Astrocyte (in vitro differentiated cells and primary cell): ENCODE results near the gene RIBC2. TPM values are rescaled to one million over a fixed set of nuclear protein-coding genes. Genes with fewer than 3 reads are reported as not detected.

Experiments
- DNase-seq: peaks from one replicate; pipeline ENCODE4 v3.0.0-alpha.2; 2010; ENCODE audit warnings: low read depth
- FAIRE-seq: peaks from 2 replicates; lab custom pipeline; 2011; peaks lifted over from hg19 to GRCh38; lab: Jason Lieb, UNC
- H2AFZ ChIP-seq: 2 replicates; pipeline ENCODE4 v1.6.0; 2012; ENCODE audit warnings: low read depth, low read length, inconsistent platforms
- H3K27ac ChIP-seq: 2 replicates; pipeline ENCODE4 v1.5.1; 2011; ENCODE audit warnings: low read depth, low read length, inconsistent platforms
- H3K27me3 ChIP-seq: 2 replicates; pipeline ENCODE4 v1.6.0; 2011; ENCODE audit warnings: low read length, inconsistent platforms; ENCODE audit not compliant: insufficient read depth
- H3K36me3 ChIP-seq: 2 replicates; pipeline ENCODE4 v1.5.1; 2011; ENCODE audit warnings: low read length, inconsistent platforms; ENCODE audit not compliant: insufficient read depth
- H3K4me1 ChIP-seq: 2 replicates; pipeline ENCODE4 v1.5.1; 2011; ENCODE audit warnings: low read length, inconsistent platforms; ENCODE audit not compliant: insufficient read depth
- H3K4me2 ChIP-seq: 2 replicates; pipeline ENCODE4 v1.6.0; 2012; ENCODE audit warnings: low read length, inconsistent platforms
- H3K4me3 ChIP-seq: 2 replicates; pipeline ENCODE4 v1.5.1; 2011; ENCODE audit warnings: low read depth, mild to moderate bottlenecking, low read length, inconsistent platforms; ENCODE audit not compliant: insufficient read depth
- H3K79me2 ChIP-seq: 2 replicates; pipeline ENCODE4 v1.6.0; 2012; ENCODE audit warnings: mild to moderate bottlenecking, low read length, inconsistent platforms; ENCODE audit not compliant: insufficient read depth
- H3K9ac ChIP-seq: 2 replicates; pipeline ENCODE4 v1.6.0; 2012; ENCODE audit warnings: mild to moderate bottlenecking, low read length, inconsistent platforms
- H3K9me3 ChIP-seq: 2 replicates; pipeline ENCODE4 v1.5.1; 2012; ENCODE audit warnings: low read depth, mild to moderate bottlenecking, low read length, inconsistent platforms; ENCODE audit not compliant: insufficient read depth
- H4K20me1 ChIP-seq: 2 replicates; pipeline ENCODE4 v1.6.0; 2012; ENCODE audit warnings: low read length, inconsistent platforms; ENCODE audit not compliant: insufficient read depth
- H3K27ac Mint-ChIP-seq: one replicate; pipeline ENCODE4 v1.8.0; 2021; ENCODE audit warnings: mild to moderate bottlenecking, mixed read lengths; ENCODE audit not compliant: unreplicated experiment
- H3K27me3 Mint-ChIP-seq: one replicate; pipeline ENCODE4 v1.8.0; 2021; ENCODE audit warnings: low read depth, mixed read lengths; ENCODE audit not compliant: unreplicated experiment
- H3K36me3 Mint-ChIP-seq: one replicate; pipeline ENCODE4 v1.8.0; 2021; ENCODE audit warnings: low read depth, mixed read lengths; ENCODE audit not compliant: unreplicated experiment
- H3K4me1 Mint-ChIP-seq: one replicate; pipeline ENCODE4 v1.8.0; 2021; ENCODE audit warnings: low read depth, mixed read lengths; ENCODE audit not compliant: unreplicated experiment
- H3K4me3 Mint-ChIP-seq: one replicate; pipeline ENCODE4 v1.8.0; 2021; ENCODE audit warnings: mild to moderate bottlenecking, moderate library complexity, mixed read lengths; ENCODE audit not compliant: unreplicated experiment
- H3K9me3 Mint-ChIP-seq: one replicate; pipeline ENCODE4 v1.8.0; 2021; ENCODE audit warnings: mild to moderate bottlenecking, mixed read lengths; ENCODE audit not compliant: unreplicated experiment
- CTCF ChIP-seq: IDR thresholded peaks from 2 replicates; pipeline ENCODE4 v1.5.1; 2011; ENCODE audit warnings: low read depth, mild to moderate bottlenecking, inconsistent platforms, low read length, moderate library complexity; ENCODE audit not compliant: insufficient read depth
- EZH2 ChIP-seq: IDR thresholded peaks from 2 replicates; pipeline ENCODE4 v1.6.1; 2012; ENCODE audit warnings: mild to moderate bottlenecking, low read length, inconsistent platforms; ENCODE audit not compliant: insufficient read depth
- total RNA-seq: library from RNA; stranded (reverse); gene quantifications from 2 replicates; pipeline ENCODE4 v1.2.1, GENCODE V29; 2021

The RIBC2 gene
- total RNA-seq, 1 donor from 2014 or later: not detected

DNA sequence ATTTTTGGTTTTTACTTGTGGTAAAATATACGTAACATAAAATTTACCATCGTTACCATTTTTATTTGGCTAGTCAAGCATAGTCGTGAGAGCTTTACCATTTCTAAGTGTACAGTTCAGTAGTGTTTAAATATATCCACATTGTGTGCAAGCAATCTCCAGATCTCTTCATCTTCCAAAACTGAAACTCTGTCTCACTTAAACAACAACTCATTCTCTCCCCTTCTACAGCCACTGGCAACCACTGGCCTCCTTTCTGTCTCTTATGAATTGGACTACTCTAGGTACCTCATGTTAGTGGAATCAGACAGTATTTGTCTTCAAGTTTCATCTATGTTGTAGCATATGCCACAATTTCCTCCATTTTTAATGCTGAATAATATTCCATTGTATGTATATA lies 37.5 kb upstream of the RIBC2 start:
- no peaks in the 10 kb centered on the region for H4K20me1 ChIP-seq

GRCh38 chr22:45376703-45377102 lies 36.8 kb upstream of the RIBC2 start:
- Histone ChIP-seq H3K9me3 (no peaks in the 10 kb centered on the region), H3K9ac (no peak overlapping the region), H2AFZ (no peak overlapping the region), H3K27me3 (no peaks in the 10 kb centered on the region), H4K20me1 (no peaks in the 10 kb centered on the region), H3K79me2 (no peaks in the 10 kb centered on the region), H3K36me3 (no peaks in the 10 kb centered on the region), H3K4me1 (no peaks in the 10 kb centered on the region), H3K4me3 (no peak overlapping the region), H3K4me2 (no peak overlapping the region), H3K27ac (no peak overlapping the region)
- H3K4me1 Mint-ChIP-seq: no peaks in the 10 kb centered on the region
- no peaks in the 10 kb centered on the region for H3K36me3 Mint-ChIP-seq
- no peak overlapping the region for H3K4me3 Mint-ChIP-seq
- no peaks in the 10 kb centered on the region for H3K27me3 Mint-ChIP-seq
- no peak for FAIRE-seq
- no peak for DNase-seq
- no peak overlapping the region for H3K27ac Mint-ChIP-seq
- no peaks in the 10 kb centered on the region for H3K9me3 Mint-ChIP-seq
- TF ChIP-seq CTCF (no peak), EZH2 (no peak)

More for the DNA sequence above, 37.5 kb upstream of the RIBC2 start:
- no peak overlapping the region for H3K27ac Mint-ChIP-seq
- no peak overlapping the region for H3K9ac ChIP-seq
- H2AFZ ChIP-seq: no peak overlapping the region
- peaks cover 3% of the 10 kb centered on the region for H3K27me3 ChIP-seq
- H3K4me3 Mint-ChIP-seq: no peak overlapping the region
- DNase-seq (no peak), FAIRE-seq (no peak)
- no peak overlapping the region for H3K4me3 ChIP-seq
- no peaks in the 10 kb centered on the region for H3K27me3 Mint-ChIP-seq
- H3K4me2 ChIP-seq: no peak overlapping the region
- H3K27ac ChIP-seq: no peak overlapping the region
- H3K36me3 Mint-ChIP-seq: no peaks in the 10 kb centered on the region
- H3K36me3 ChIP-seq: no peaks in the 10 kb centered on the region
- H3K4me1 ChIP-seq: no peaks in the 10 kb centered on the region
- no peaks in the 10 kb centered on the region for H3K79me2 ChIP-seq
- no peaks in the 10 kb centered on the region for H3K4me1 Mint-ChIP-seq
- TF ChIP-seq EZH2 (no peak), CTCF (no peak)
- H3K9me3 ChIP-seq: no peaks in the 10 kb centered on the region
- no peaks in the 10 kb centered on the region for H3K9me3 Mint-ChIP-seq

DNA sequence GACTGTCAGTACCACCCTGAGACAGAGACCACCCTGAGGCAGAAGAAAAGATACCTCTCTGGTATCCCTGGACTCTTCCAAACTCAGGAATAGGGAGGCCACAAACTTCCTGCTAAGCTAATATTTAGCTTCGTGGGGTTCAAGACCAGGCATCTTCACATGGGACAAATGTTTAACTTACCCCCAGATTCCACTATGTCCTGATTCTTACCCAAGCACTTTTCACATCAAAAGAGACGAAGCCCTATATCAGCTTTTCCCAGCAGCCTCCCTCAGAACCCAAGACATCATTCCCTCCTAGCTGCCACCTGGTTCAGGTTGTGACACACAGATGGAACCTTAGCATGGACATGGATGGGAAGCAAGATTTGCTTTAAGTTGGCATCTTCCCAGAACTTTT lies 32.1 kb upstream of the RIBC2 start:
- no peaks in the 10 kb centered on the region for H3K4me1 Mint-ChIP-seq
- no peak overlapping the region for H3K4me2 ChIP-seq
- TF ChIP-seq EZH2: no peak
- TF ChIP-seq CTCF: no peak
- no peaks in the 10 kb centered on the region for H3K79me2 ChIP-seq
- H3K4me3 Mint-ChIP-seq: no peak overlapping the region
- H4K20me1 ChIP-seq: no peaks in the 10 kb centered on the region
- DNase-seq (no peak), FAIRE-seq (no peak)
- H2AFZ ChIP-seq: no peak overlapping the region
- H3K4me1 ChIP-seq: no peaks in the 10 kb centered on the region
- peaks cover 2% of the 10 kb centered on the region for H3K27me3 Mint-ChIP-seq
- no peak overlapping the region for H3K27ac ChIP-seq
- H3K36me3 ChIP-seq: no peaks in the 10 kb centered on the region
- H3K27ac Mint-ChIP-seq: no peak overlapping the region
- H3K9me3 Mint-ChIP-seq: no peaks in the 10 kb centered on the region
- no peak overlapping the region for H3K4me3 ChIP-seq
- no peak overlapping the region for H3K9ac ChIP-seq
- H3K9me3 ChIP-seq: no peaks in the 10 kb centered on the region
- no peaks in the 10 kb centered on the region for H3K36me3 Mint-ChIP-seq
- H3K27me3 ChIP-seq: no peaks in the 10 kb centered on the region
